GM19351 (cell line): ENCODE measurements around the gene SLC35D3.
"Not testable (repeated sequence)": the region's sequence is repeated elsewhere in the genome, so short reads cannot be mapped to it uniquely, and the experiment has no call there.

Experiments used
- ATAC-seq: cut with Tn5 transposase; IDR thresholded peaks from one replicate; pipeline ENCODE4 v1.9.1; 2021; ENCODE audit warnings: mild to moderate bottlenecking, moderate library complexity; ENCODE audit not compliant: unreplicated experiment

The SLC35D3 gene

DNA sequence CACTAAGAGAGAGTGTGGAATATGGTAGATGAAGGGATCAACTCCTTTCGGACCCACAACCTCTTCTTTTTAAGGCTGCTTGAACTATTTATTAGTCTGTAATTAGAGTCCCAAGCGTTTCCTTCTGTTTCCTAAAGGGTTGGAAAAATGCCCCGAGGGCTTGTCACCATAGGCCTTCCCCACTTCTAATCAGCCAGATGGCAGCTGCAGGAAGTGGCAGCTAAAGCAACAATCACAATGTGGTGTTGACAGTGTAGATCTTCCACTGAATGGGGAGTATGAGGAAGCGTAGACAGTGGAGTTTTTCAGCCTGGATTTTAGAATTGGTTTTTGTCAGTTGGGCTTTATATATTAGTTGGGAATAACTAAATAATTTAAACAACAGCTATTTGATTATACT, 40.6 kb downstream of the SLC35D3 start:
- no peak for ATAC-seq

DNA sequence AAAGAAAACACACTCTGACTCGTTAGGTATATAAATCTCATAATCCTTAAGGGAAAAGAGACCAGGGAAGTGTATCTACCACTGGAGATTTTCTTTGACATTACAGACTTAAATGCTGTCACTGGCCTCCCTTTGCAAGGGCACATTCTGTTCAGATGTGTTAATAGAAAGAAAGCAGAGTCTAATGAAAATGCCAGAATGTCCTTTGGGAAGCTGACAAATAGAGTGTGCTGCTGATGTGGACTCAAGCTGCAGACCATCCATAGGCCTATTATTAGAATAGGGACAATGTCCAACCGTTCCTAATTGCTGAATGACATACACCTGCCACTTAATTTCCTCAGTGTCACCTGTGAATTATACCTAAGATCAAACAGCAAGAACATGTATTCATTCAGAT, 41.2 kb downstream of the SLC35D3 start:
- ATAC-seq, result no peak

DNA sequence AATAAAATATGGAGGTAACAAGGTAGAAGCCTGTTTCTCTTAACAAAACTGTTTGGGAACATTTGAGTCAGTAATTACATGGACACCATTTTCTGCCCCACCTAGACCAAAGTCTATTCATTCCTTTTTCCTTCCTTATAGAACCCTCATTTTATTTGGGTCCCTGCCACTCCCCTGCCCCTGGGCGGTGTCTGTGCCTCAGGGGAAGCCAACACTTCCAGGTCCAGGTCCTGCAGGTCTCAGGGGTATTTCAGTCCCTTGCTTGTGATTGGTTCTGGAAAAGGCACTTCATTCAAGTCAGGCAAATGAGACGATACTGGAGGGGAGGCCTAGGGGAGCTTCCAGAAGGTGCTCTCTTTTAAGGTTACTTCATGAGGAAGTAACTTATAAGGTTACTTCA, 42.3 kb downstream of the SLC35D3 start:
- ATAC-seq, result no peak

DNA sequence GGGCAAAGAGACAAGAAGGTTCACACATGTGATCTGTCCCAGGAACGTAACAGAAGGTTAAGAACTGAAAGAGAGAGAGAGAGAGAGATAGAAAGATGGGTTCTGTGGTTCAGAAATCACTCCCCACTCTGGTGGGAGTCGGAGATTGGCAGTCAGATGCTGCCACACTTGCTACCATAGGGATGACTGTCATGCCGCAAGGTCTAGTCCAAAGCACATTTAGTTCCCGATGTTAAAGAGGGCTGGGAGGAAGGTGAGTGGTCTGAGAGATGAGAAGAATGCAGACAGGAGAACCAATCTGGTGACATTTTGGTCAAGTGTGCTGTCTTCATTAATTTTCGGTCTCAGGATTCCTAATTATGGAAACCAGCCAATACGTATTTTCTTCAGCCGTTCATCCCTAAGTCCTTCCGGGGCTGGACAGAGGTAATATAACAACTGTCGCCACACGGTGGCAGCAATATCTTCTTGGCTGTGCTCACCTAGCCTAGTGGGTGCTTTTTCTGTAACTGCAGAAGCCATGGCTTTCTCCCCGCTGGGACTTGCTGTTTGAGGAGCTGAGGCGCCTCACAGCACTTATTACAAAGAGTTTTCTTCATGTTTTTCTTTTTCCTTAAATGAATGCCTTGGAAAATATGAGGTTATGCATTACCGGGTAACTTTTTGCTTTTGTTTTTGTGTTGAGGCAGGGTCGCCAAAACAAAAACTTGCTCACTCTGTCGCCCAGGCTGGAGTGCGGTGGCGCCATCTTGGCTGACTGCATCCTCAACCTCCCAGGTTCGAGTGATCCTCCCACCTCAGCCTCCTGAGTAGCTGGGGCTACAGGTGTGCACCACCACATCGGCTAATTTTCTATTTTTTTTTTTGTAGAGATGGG, 46.0 kb downstream of the SLC35D3 start:
- peak; percentile 89 for ATAC-seq

DNA sequence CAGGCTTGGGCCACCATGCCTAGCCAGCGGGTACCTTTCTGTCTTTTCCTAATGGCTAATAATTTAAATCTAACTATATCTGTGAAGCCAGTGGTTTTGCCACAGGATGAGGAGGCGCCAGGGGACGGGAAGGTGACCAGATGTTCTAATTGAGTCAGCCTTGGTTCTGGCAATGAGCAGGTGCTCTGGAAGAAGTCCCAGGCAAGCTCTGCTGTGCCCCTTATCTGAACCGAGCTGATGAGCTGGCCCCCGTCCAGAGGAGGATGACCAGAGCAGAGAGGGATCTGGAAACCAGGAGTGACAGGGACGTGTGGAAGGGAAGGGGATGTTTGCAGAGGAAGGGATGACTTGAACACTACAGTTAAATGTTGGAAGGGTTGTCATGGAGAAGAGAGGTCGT, 46.7 kb downstream of the SLC35D3 start:
- ATAC-seq, result no peak

DNA sequence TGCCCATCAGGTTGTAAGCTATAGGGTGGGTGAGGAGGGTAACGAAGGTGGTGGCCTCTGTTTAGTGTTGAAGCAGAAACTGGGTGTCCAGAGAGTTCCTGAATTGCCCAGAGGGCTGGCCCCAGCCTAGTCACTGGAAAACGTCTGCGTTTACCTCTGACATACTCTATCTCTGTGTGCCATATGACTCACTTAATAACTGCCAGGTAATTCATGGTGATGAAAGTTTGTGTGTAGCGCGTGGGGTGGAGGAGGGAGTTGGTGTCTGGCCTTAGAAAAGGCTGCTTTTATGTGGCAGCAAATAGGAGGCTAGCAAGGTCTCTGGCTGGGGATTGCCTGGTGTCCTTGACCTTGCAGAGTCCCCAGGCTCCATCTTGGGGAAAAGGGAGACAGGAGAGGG, 47.3 kb downstream of the SLC35D3 start:
- no peak for ATAC-seq

DNA sequence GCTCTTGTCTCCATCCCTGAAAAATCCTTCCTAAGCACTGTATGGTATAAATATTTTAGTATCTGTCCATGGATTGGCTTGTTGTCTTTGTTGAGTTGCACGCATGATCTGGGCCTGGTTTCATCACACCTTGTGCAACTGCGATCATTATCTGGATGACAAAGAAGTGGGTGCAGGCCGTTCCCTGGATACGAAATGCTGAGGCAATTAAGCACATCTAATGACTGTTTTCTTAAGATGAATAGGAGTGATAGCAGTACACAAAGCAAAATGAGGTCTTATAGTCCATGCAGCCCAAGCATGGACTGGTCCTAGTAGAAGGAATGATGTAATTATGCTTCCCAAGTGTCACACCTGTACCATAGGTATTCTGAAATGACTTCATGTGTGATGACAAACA, 47.8 kb downstream of the SLC35D3 start:
- no peak for ATAC-seq

DNA sequence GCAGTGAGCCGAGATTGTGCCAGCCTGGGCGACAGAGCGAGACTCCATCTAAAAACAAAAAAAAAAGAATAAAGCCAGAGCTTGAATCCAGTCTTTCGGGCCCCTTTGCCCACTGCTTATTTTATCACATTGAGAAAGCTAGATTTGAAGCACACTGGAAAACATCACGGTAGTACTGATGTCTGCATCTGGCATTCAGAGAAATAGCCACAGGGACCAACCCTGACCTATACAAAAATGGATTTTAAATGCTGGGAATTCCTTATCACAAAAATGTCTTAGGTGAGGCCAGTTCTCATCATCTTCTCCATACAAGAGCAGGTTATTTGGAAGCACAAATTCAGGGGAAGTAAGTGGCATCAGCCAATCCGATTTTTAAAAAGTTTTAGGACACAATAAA, 49.5 kb downstream of the SLC35D3 start:
- ATAC-seq, result no peak

DNA sequence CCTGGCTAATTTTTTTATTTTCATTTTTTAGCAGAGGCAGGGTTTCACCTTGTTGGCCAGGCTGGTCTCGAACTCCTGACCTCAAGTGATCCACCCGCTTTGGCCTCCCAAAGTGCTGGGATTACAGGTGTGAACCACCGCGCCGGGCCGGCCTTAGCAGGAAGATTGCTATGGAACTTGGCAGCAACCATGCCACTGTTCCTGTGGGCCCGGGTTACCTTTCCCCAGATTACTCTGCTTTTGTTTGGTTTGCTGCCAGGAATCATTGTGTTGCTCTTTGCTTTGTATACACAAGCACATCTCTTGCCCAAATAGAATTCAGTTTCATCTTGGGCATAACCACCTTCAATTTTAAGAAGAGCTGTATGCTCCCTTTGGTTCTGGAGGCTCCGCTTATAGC, 51.7 kb downstream of the SLC35D3 start:
- not testable (repeated sequence) for ATAC-seq
